NCI-H2107 treated with DMSO at 0.1 percent for 48 hours (cell line): ENCODE data around the gene CUBN.

ENCODE experiments used
- DNase-seq: peaks from one replicate; lab custom pipeline; 2025; ENCODE audit not compliant: unreplicated experiment; lab: John Stamatoyannopoulos, UW

The CUBN gene

DNA sequence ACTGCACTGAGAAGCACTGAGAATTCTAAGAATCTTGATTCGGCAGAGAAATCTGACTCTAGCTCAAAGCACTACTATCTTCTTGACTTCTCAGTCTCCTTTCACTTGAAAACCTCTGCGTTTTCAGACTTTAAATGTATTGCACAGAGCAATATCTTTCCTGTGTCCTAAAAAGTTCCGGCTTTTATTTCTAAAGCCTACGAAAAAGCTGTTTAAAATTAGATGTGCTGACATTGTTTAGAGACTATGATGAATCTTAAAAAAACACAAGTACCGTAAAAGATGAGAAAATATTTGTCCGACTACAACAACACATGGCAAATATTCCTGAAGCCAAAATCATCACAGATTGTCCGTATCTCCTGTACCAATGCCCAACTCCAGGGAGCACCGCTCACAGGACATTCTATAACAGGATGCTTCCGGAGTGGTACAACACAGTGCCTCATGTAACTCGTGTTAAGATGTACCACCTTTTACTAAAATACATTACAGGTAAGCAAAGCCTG lies 136.9 kb downstream of the CUBN start:
- no peak for DNase-seq

GRCh38 chr10:16991011-16991410 lies 138.6 kb downstream of the CUBN start:
- no peak for DNase-seq

DNA sequence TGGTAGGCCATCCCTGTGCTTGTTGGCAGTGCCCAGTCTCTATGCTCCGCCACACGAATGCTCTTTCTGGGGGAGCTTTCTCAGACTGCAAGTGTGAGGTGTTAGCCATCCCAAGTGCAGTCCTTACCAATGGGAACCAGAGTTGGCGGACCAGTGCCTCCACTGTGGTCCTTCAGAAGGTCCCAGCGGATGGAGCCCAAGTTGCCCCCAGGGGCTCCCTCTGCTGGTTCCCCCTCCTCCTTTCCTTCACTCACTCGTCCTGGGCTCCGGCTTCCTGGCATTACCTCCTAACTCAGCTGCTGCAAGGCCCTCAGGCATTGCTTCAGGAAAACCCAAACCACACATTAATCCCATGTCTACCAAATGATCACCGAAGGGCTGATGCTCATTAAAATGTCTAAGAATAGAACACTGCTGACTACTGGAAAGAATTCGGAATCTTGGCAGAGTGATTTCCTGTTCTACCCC lies 139.8 kb downstream of the CUBN start:
- DNase-seq: no peak

GRCh38 chr10:16988900-16989299 lies 140.7 kb downstream of the CUBN start:
- DNase-seq: no peak

GRCh38 chr10:16987976-16988610 lies 141.5 kb downstream of the CUBN start:
- no peak for DNase-seq

DNA sequence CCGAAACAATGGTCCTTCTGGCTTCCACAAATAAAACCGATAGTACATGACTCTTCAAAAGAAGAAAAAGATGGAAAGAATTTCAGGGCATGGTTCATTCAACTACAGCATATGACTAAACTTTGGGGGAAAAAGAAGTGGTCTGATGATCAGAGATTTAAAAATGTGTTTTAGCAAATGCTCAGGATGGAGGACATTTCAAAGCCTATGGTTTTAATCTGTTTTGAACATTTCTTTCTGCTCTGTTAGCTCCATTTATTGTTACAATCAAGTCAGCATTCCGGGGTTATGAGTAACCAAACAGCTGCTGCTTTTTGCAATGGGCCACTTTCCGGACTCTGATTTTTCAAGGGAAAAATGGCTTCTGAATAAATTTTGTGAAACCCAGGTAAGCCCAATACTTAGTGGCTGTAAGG lies 142.4 kb downstream of the CUBN start:
- no peak for DNase-seq

DNA sequence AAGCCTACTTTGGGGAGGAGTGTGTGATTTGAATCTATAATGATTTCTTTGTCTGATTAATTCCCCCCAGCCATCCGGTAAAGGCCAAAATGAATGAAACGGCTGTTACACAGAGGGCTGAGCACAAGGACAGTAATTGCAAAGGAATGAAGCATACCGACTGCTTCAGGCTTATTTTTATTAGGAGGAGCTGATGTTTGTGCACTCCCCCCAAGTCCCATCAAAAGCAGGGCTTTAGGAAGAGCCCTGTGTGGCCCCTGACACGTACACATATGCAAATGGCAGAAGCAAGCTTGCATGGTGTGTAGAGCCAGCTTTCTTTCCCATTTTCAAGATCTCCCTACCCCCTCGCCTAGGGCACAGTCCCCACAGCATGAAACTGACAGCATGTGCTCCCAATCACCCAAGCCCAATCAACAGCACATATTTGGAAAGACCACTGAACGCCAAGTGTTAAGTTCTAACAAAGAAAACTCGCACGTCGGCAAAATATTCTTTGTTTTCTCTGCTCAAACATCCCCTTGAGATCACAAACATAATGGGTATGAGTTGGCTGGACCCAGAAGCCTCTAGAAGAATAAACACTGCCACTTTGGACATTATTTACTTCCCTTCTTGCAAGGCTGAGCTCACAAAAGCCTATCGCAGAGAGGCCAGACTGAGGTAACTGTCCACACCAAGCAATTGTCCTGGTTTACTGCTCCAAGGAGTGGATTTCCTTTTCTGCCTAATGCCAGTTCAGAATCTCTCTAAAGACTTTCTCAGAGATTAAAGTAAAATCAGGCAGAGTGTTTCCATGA lies 143.0 kb downstream of the CUBN start:
- DNase-seq: no peak

DNA sequence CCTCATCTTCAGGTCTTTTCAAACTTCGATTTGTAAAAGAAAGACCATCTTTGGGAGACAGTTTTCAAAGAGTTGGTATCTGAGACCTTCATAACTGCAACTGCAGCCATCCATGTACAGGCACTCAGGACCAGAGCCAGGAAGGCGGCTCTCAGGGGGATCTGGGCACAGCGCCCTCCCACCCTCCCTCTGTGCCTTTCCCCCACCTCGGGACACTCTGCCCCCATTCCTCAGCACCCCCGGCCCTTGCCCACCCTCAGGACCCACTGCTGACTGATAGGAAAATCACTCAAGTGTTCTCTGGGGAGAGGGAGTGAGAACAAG lies 143.6 kb downstream of the CUBN start:
- no peak for DNase-seq

- no peak for DNase-seq
Measured at GRCh38 chr10:16984242-16984641, 145.4 kb downstream of the CUBN start.

- DNase-seq: no peak
Measured at GRCh38 chr10:16976803-16977202, 152.8 kb downstream of the CUBN start.

- DNase-seq: no peak
Measured at GRCh38 chr10:16975188-16975587, 154.4 kb downstream of the CUBN start.

GRCh38 chr10:16968416-16969041 lies 161.1 kb downstream of the CUBN start:
- no peak for DNase-seq

DNA sequence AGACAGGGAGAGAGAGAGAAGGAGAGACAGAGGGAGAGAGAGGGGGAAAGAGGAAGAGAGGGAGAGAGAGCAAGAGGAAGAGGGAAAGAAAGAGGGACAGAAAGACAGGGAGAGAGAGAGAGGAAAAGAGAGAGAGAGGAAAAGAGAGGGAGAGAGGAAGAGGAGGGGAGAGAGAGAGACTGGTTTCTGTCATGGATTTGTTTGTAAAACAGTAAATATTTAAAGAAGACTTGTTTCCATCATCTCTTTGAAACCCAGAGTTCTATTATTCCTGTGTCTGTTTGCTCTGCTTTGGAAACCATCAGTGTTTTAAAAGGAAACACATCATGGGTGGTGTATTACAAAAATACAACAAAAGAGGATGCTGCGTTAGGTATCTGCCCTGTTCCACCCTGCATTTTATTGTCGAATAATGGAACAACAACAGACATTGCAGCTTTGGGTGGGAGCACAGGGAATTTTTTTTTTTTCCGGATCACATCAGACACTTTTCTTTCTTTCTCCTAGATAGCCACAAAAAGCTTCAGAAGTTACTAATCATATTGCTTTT lies 161.7 kb downstream of the CUBN start:
- no peak for DNase-seq

DNA sequence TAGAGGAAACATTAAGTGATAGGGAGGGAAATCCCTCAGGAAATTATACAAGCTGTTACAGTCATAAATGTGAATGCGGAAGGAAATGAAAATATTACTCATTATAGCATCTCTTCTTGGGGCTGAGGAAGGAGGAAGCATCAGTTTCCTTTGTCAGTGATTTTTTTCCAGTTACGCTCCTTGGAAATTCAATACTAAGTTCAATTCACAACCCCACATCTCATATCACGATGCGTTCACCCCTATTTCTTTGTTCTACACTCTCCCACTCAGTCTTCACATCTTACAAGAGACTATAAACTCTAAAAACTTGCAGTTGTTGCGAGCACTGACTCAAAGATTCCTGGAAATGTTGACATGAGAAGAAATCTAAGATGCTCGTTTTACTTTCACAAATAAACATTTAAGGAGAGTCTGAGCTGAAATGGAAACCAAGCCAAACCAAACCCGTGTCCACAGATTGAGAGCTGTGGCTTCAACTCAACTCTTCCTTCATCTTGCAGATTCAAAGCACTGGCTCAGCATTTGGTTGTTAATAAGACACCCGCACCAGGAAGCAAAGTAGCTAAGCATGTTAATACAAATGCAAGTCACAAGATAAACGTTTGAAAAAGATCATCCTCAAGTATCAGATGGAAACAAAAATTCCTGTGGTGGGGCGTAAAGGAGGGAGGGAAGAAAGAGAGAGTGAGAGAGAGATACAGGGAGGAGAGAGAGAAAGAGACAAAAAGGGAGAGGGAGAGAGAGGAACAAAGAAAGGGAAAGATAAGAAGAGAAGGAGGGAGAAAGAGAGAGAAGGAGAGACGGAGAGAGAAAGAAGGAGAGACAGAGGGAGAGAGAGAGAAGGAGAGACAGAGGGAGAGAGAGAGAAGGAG lies 162.4 kb downstream of the CUBN start:
- no peak for DNase-seq

GRCh38 chr10:16965740-16966447 lies 163.7 kb downstream of the CUBN start:
- no peak for DNase-seq

DNA sequence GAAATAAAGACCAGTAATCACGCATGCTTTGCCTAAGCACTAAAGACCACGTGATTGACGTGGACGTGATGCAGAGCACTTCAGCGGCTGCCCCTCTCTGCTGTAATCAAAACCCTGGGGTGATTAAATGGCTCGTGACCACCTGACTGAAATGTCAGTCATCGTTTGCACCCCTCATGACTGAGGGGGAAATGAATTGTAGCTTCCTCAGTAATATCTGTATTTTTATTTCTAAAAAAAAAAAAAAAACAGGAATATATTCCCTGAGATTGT lies 164.3 kb downstream of the CUBN start:
- no peak for DNase-seq

GRCh38 chr10:16964576-16965343 lies 164.9 kb downstream of the CUBN start:
- no peak for DNase-seq

DNA sequence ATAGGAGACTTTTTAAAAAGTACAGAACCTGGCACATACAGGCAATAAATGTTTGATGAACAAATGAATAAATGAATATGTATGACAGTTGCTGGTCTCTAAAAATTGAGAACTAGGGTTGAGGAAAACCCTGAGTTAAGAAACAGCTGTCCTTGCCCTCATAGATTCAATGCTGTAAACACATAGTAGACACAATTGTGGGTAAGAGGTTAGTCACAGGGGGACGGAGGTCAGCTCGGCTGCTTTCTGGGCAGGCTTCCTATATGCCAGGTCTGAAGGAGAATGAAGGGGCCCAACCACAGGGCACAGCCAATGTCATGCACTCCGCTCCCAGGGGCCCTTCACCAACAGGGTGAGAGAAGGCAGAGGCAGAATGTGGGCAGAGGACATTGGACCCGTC lies 169.1 kb downstream of the CUBN start:
- no peak for DNase-seq

GRCh38 chr10:16957038-16957437 lies 172.6 kb downstream of the CUBN start:
- no peak for DNase-seq
